HFFc6 (cell line): Measurements from ENCODE around the gene CLDN1. TPM values are rescaled to one million over a fixed set of nuclear protein-coding genes. Genes with fewer than 3 reads are reported as not detected.

Source experiments
- DNase-seq: peaks from one replicate; pipeline ENCODE4 v3.0.0-alpha.2; 2018
- H3K27ac Mint-ChIP-seq: 2 replicates; pipeline ENCODE4 v1.8.0; 2020; ENCODE audit warnings: mild to moderate bottlenecking, mixed read lengths
- H3K27me3 Mint-ChIP-seq: 2 replicates; pipeline ENCODE4 v1.8.0; 2021; ENCODE audit warnings: mild to moderate bottlenecking, moderate library complexity, mixed read lengths; ENCODE audit not compliant: insufficient read depth
- H3K36me3 Mint-ChIP-seq: 2 replicates; pipeline ENCODE4 v1.8.0; 2021; ENCODE audit warnings: low read depth, mixed read lengths
- H3K4me1 Mint-ChIP-seq: 2 replicates; pipeline ENCODE4 v1.8.0; 2020; ENCODE audit warnings: low read depth, mixed read lengths
- H3K4me3 Mint-ChIP-seq: 2 replicates; pipeline ENCODE4 v1.8.0; 2020; ENCODE audit warnings: mild to moderate bottlenecking, moderate library complexity, mixed read lengths
- H3K9me3 Mint-ChIP-seq: 2 replicates; pipeline ENCODE4 v1.8.0; 2020; ENCODE audit warnings: mild to moderate bottlenecking, mixed read lengths
- long read RNA-seq: library from polyadenylated mRNA; unstranded; transcript quantifications from one replicate; pipeline ENCODE4 v2.0.0, GENCODE V29; 2019
- total RNA-seq, 6 experiments: library from RNA; stranded (reverse); fragmentation: NEBNext Ultra II Directional; extraction: Animal tissue kit (Norgen Biotek cat#: 25700); gene quantifications; 2 replicates in 1 of 6; 3 replicates in 5 of 6; pipeline ENCODE4 v1.2.3, GENCODE V29; 2021
- TF ChIP-seq, protein P1 (sequence below): fragments of 200-600 bp; sonication (generic); IDR thresholded peaks from 2 replicates; pipeline ENCODE4 v1.5.0; 2021; ENCODE audit warnings: antibody characterized with exemption, mild to moderate bottlenecking

The CLDN1 gene, protein sequence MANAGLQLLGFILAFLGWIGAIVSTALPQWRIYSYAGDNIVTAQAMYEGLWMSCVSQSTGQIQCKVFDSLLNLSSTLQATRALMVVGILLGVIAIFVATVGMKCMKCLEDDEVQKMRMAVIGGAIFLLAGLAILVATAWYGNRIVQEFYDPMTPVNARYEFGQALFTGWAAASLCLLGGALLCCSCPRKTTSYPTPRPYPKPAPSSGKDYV
- under 1 TPM; 0.61 to 0.85 (median 0.79) TPM for total RNA-seq
- long read RNA-seq: 0 reads

DNA sequence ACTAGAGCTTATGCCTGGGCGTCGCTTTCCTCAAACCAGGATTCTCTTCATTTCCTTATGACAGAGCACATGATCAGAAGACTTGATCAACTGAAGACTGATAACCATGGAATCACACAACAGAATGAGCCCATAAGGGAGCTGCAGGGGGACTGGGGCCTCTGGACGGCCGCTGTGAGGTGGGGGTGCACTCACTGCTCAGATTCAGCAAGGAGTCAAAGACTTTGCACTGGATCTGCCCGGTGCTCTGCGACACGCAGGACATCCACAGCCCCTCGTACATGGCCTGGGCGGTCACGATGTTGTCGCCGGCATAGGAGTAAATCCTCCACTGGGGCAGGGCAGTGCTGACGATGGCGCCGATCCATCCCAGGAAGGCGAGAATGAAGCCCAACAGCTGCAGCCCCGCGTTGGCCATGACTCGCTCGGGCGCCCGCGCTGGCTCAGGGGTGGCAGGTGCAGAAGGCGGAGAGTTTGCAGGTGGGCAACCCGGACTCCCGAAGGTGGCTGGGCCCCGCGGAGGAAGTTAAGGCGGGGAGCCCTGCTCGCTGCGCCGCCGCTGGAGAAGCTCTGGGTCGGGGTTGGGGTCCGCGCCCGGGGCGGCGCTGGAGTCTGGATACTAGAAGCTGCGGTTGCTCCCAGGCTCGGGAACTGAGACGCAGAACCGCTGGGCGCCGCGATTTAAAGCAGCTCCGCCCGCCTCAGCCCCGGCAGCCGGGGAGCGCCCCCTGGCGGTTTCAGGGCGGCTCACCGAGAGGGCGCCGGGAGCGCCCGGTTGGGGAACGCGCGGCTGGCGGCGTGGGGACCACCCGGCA lies at the start of gene CLDN1:
Gene CLDN1 (minus strand): TSS at position 658 of the 815 bp plus-strand sequence. CDS start 240 bp downstream, at position 418.
- Mint-ChIP-seq H3K4me3 (peak within 1 kb of the TSS; percentile 77), H3K27ac (no peak within 1 kb of the TSS), H3K36me3 (no peaks in the 10 kb centered on the region), H3K27me3 (no peaks in the 10 kb centered on the region; the same call in 1 of the 2 replicates), H3K4me1 (peaks cover 42% of the 10 kb centered on the region), H3K9me3 (no peaks in the 10 kb centered on the region)
- TF ChIP-seq, protein P1, sequence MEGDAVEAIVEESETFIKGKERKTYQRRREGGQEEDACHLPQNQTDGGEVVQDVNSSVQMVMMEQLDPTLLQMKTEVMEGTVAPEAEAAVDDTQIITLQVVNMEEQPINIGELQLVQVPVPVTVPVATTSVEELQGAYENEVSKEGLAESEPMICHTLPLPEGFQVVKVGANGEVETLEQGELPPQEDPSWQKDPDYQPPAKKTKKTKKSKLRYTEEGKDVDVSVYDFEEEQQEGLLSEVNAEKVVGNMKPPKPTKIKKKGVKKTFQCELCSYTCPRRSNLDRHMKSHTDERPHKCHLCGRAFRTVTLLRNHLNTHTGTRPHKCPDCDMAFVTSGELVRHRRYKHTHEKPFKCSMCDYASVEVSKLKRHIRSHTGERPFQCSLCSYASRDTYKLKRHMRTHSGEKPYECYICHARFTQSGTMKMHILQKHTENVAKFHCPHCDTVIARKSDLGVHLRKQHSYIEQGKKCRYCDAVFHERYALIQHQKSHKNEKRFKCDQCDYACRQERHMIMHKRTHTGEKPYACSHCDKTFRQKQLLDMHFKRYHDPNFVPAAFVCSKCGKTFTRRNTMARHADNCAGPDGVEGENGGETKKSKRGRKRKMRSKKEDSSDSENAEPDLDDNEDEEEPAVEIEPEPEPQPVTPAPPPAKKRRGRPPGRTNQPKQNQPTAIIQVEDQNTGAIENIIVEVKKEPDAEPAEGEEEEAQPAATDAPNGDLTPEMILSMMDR: peak; percentile 99
- DNase-seq: peak; percentile 47

DNA sequence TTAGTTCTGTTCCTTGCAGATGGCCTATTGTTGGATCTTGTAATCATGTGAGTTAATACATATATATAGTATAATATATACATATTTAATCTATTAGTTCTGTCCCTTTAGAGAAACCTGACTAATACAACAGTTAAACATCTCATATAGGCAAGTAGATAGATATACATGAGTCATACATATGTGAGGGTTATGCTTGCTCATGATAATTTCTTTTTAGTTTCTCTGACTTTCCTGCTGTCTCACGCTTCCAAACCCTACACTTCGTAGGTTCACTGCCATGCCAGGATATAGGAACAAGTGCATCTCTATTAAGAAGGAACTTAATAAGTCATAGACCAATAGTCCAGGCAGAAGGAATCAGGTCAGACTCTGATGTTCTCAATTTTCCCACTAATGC lies 48.9 kb upstream of the CLDN1 start:
- Mint-ChIP-seq H3K27me3 (no peaks in the 10 kb centered on the region), H3K4me1 (peaks cover 23% of the 10 kb centered on the region), H3K9me3 (no peaks in the 10 kb centered on the region), H3K27ac (no peak overlapping the region), H3K4me3 (no peak overlapping the region), H3K36me3 (no peaks in the 10 kb centered on the region)
- TF ChIP-seq, protein P1: no peak
- DNase-seq: no peak

DNA sequence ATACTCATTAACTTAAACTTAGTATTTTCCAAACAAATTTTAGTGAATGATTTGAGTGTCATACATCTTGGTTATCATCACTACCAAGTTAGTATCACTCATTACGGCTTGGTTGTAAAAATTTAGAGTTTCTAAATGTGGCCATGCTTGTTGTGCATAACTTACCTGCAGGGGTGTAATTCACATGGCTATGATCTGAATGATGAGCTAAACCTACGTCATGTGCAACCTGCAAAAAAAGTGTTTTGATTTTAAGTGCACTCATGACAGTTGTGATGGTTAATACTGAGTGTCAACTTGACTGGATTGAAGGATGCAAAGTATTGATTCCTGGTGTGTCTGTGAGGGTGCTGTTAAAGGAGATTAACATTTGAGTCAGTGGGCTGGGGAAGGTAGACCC lies 48.1 kb upstream of the CLDN1 start:
- TF ChIP-seq, protein P1: no peak
- Mint-ChIP-seq H3K27me3 (no peaks in the 10 kb centered on the region), H3K4me1 (peaks cover 22% of the 10 kb centered on the region), H3K36me3 (no peaks in the 10 kb centered on the region), H3K27ac (no peak overlapping the region), H3K4me3 (no peak overlapping the region), H3K9me3 (no peaks in the 10 kb centered on the region)
- no peak for DNase-seq

DNA sequence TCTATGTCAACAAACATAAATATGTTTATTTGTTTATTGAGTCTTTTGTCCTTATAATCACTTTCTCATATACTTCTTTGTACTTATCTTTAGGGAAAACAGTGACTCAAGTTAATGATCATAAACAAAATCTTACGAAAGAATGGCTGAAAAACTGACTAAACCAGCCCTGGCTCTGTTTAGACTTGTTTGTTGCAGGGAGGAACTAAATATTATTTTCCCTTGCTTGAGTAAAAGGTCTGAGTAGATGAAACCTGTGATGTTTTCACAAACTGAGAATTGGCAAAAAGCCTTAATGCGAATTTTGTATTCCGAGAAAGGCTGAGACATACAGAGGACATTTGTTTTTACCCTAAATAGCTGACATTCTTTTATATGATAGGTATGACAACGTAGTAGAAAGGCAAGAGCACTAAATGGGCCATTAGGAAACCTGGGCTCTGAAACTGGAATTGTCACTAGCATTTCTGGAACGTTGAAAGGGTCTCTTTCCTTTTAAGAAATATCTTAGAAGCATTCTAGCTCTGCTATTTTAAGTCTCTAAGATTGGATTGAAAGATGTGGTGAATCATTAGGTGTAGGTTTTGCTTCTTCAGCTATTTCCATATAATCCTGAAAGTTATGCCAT lies 47.5 kb upstream of the CLDN1 start:
- peaks cover 17% of the 10 kb centered on the region for H3K4me1 Mint-ChIP-seq
- TF ChIP-seq, protein P1: no peak
- H3K4me3 Mint-ChIP-seq: no peak overlapping the region
- no peaks in the 10 kb centered on the region for H3K27me3 Mint-ChIP-seq
- no peaks in the 10 kb centered on the region for H3K9me3 Mint-ChIP-seq
- DNase-seq: no peak
- H3K36me3 Mint-ChIP-seq: no peaks in the 10 kb centered on the region
- H3K27ac Mint-ChIP-seq: no peak overlapping the region

DNA sequence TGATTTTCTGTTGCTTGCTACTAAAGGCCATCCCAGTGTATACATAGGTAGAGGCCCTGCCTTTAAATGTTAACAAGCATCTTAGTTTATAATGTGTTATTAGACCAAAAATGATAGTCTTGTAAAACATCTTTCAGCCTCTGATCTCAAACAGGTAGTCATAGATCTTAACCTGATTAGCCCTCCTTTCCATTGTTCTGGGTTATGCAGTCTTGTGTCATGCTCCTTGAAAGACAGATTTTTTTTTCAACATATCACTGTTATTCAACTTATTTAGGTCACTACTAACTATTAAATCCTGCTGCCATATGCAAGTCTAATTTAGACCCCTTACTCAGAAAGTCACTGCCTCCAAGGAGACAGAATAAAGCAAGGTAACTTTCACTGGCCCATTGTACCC lies 46.6 kb upstream of the CLDN1 start:
- Mint-ChIP-seq H3K9me3 (no peaks in the 10 kb centered on the region), H3K36me3 (no peaks in the 10 kb centered on the region), H3K27me3 (no peaks in the 10 kb centered on the region), H3K4me3 (no peak overlapping the region), H3K27ac (no peak overlapping the region), H3K4me1 (peaks cover 9% of the 10 kb centered on the region)
- no peak for DNase-seq
- TF ChIP-seq, protein P1: no peak
